KMS-11 (cell line): Measurements from ENCODE around the gene SHC3.

Source experiments
- H2AFZ ChIP-seq: fragments of 200-600 bp; sonication (generic); 2 replicates; pipeline ENCODE4 v1.6.1; 2016; ENCODE audit warnings: antibody characterized with exemption, mixed run types, low read depth
- H3K27ac ChIP-seq: fragments of 200-600 bp; sonication (generic); 2 replicates; pipeline ENCODE4 v1.6.1; 2016; ENCODE audit warnings: mild to moderate bottlenecking, mixed run types
- H3K27me3 ChIP-seq: fragments of 200-600 bp; sonication (generic); 2 replicates; pipeline ENCODE4 v1.6.1; 2017; ENCODE audit warnings: mild to moderate bottlenecking, low read depth, mixed run types, moderate library complexity; ENCODE audit not compliant: insufficient read depth
- H3K36me3 ChIP-seq: fragments of 200-600 bp; sonication (generic); 2 replicates; pipeline ENCODE4 v1.6.1; 2017; ENCODE audit warnings: mild to moderate bottlenecking, mixed run types; ENCODE audit not compliant: insufficient read depth
- H3K4me1 ChIP-seq: fragments of 200-600 bp; sonication (generic); 2 replicates; pipeline ENCODE4 v1.6.1; 2016; ENCODE audit warnings: mild to moderate bottlenecking, low read depth, mixed run types; ENCODE audit not compliant: poor library complexity, severe bottlenecking
- H3K4me2 ChIP-seq: fragments of 200-600 bp; sonication (generic); 2 replicates; pipeline ENCODE4 v1.7.0; 2016; ENCODE audit warnings: mild to moderate bottlenecking, mixed run types
- H3K4me3 ChIP-seq: fragments of 200-600 bp; sonication (generic); IDR thresholded peaks from 2 replicates; pipeline ENCODE4 v1.6.1; 2017; ENCODE audit warnings: low read depth, low read length, mixed read lengths; ENCODE audit not compliant: insufficient read depth
- H3K79me2 ChIP-seq: fragments of 200-600 bp; sonication (generic); 2 replicates; pipeline ENCODE4 v1.6.1; 2016; ENCODE audit warnings: low read depth, mixed run types; ENCODE audit not compliant: insufficient read depth
- H3K9ac ChIP-seq: fragments of 200-600 bp; sonication (generic); 2 replicates; pipeline ENCODE4 v1.6.1; 2016; ENCODE audit warnings: mild to moderate bottlenecking, mixed run types
- H4K20me1 ChIP-seq: fragments of 200-600 bp; sonication (generic); 2 replicates; pipeline ENCODE4 v1.6.1; 2016; ENCODE audit warnings: mild to moderate bottlenecking, mixed run types; ENCODE audit not compliant: insufficient read depth
- TF ChIP-seq, protein P1 (sequence below): fragments of 200-600 bp; sonication (generic); conservative IDR thresholded peaks from 2 replicates; pipeline ENCODE4 v1.6.1; 2017; ENCODE audit warnings: low read depth, mild to moderate bottlenecking, antibody characterized with exemption, low read length, moderate library complexity, mixed read lengths

Gene SHC3

DNA sequence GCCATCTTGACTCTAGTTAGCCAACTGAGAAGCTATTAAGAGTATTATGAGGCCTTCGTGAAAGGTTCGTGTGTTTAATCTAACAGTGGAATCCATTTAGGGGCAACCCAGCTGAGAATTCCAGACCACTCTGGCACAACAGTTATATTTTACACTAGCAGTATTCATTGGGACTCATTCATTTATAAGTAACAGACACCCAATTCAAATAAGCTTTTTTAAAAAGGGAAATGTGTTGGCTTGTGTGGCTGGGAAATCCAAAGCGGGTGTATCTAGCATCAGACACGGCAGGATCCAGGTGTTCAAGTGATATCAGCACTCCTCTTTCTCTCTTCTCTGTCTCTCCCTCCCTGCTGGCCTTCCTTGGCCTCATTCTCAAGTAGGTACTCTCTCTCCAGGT, 46.0 kb upstream of the SHC3 start:
- H3K79me2 ChIP-seq: no peaks in the 10 kb centered on the region
- no peaks in the 10 kb centered on the region for H4K20me1 ChIP-seq
- no peak overlapping the region for H3K4me3 ChIP-seq
- no peaks in the 10 kb centered on the region for H3K36me3 ChIP-seq
- TF ChIP-seq, protein P1, sequence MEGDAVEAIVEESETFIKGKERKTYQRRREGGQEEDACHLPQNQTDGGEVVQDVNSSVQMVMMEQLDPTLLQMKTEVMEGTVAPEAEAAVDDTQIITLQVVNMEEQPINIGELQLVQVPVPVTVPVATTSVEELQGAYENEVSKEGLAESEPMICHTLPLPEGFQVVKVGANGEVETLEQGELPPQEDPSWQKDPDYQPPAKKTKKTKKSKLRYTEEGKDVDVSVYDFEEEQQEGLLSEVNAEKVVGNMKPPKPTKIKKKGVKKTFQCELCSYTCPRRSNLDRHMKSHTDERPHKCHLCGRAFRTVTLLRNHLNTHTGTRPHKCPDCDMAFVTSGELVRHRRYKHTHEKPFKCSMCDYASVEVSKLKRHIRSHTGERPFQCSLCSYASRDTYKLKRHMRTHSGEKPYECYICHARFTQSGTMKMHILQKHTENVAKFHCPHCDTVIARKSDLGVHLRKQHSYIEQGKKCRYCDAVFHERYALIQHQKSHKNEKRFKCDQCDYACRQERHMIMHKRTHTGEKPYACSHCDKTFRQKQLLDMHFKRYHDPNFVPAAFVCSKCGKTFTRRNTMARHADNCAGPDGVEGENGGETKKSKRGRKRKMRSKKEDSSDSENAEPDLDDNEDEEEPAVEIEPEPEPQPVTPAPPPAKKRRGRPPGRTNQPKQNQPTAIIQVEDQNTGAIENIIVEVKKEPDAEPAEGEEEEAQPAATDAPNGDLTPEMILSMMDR: no peak
- peaks cover 2% of the 10 kb centered on the region for H3K4me1 ChIP-seq
- no peaks in the 10 kb centered on the region for H3K27me3 ChIP-seq
- H3K9ac ChIP-seq: no peak overlapping the region
- H3K4me2 ChIP-seq: no peak overlapping the region
- H2AFZ ChIP-seq: no peak overlapping the region
- H3K27ac ChIP-seq: no peak overlapping the region

- H2AFZ ChIP-seq: no peak overlapping the region
- H3K36me3 ChIP-seq: no peaks in the 10 kb centered on the region
- H3K9ac ChIP-seq: no peak overlapping the region
- H3K4me1 ChIP-seq: peaks cover 7% of the 10 kb centered on the region
- H4K20me1 ChIP-seq: no peaks in the 10 kb centered on the region
- H3K27me3 ChIP-seq: no peaks in the 10 kb centered on the region
- no peaks in the 10 kb centered on the region for H3K79me2 ChIP-seq
- H3K27ac ChIP-seq: no peak overlapping the region
- H3K4me2 ChIP-seq: no peak overlapping the region
- TF ChIP-seq, protein P1: no peak
- H3K4me3 ChIP-seq: no peak overlapping the region
Measured at GRCh38 chr9:89223396-89223977, 44.9 kb upstream of the SHC3 start.

GRCh38 chr9:89219637-89220036, 41.0 kb upstream of the SHC3 start:
- TF ChIP-seq, protein P1: no peak

GRCh38 chr9:89218040-89218928, 39.7 kb upstream of the SHC3 start:
- Histone ChIP-seq H3K79me2 (no peaks in the 10 kb centered on the region), H3K4me3 (no peak overlapping the region), H4K20me1 (no peaks in the 10 kb centered on the region), H3K36me3 (no peaks in the 10 kb centered on the region), H3K9ac (no peak overlapping the region), H3K4me2 (no peak overlapping the region), H2AFZ (no peak overlapping the region), H3K27me3 (no peaks in the 10 kb centered on the region), H3K4me1 (peaks cover 7% of the 10 kb centered on the region), H3K27ac (no peak overlapping the region)
- TF ChIP-seq, protein P1: no peak

More at GRCh38 chr9:89219637-89220036, 41.0 kb upstream of the SHC3 start:
- Histone ChIP-seq H3K27me3 (no peaks in the 10 kb centered on the region), H3K4me1 (peaks cover 7% of the 10 kb centered on the region), H3K4me3 (no peak overlapping the region), H3K36me3 (no peaks in the 10 kb centered on the region), H3K79me2 (no peaks in the 10 kb centered on the region), H3K9ac (no peak overlapping the region), H4K20me1 (no peaks in the 10 kb centered on the region), H2AFZ (no peak overlapping the region), H3K4me2 (no peak overlapping the region), H3K27ac (no peak overlapping the region)
